ENCODE data around the gene FEZ2. TPM values are rescaled to one million over a fixed set of nuclear protein-coding genes. Genes with fewer than 3 reads are reported as not detected.

Gene FEZ2
- total and polyA plus RNA-seq, 2 of the 13 experiments (the other 11 are each of a cell fraction or from before 2014, with no cell fraction given), result 42.5 to 59.1 TPM

DNA sequence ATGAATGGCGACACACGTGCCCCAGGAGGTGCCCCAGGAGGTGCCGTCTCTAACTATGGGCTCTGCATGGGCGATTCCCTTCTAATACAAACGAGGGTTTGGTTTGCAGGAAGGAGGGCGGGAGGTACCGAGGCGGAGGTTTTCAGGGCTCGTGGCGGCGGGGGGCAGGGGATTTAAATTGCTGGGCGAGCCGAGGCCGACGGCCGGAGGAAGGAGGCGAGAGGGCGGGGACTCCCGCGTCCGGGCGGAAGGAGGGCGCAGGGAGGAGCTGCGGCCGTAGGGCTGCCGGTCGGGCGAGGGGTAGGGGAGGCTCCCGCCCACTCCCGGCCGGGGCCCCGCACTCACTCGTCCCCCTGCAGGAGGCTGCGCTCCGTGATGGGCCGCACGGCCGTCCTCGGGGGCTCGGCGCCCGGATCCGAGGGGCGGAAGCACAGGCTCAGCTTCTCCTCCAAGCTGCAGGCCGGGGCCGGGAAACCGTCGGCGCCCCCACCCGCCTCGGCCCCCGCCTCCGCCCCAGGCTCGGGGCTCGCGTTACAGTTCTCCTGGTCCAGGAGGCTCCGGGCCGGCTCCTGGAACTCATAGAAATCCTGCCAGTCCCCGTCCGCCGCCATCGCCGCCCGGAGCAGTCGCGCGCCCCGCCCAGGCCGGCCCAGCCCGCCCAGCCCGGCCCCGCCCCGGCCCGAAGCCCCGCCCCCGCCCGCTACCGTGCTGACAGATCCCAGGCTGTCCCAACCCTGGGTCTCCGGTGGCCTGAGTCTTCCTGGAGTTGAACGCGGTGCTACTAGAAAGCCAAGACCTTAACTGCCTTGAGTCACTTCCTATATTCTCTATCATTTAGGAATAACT is at the start of gene FEZ2 (continued):
- TF ChIP-seq RORA (CRISPR knock-in tag; IDR thresholded peaks at IDR 0.05) (no peak), ESRRA (CRISPR knock-in tag; IDR thresholded peaks at IDR 0.05; ENCODE audit: low read depth) (no peak), ZNF83 (CRISPR knock-in tag; IDR thresholded peaks at IDR 0.05; ENCODE audit: borderline replicate concordance) (no peak), NONO (IDR thresholded peaks at IDR 0.05) (no peak), NONO (CRISPR knock-in tag; conservative IDR thresholded peaks at IDR 0.05) (0 out of 2 replicates have a peak, but pooled peaks have one; percentile 39), ZNF256 (CRISPR knock-in tag; conservative IDR thresholded peaks at IDR 0.05) (no peak), ZHX2 (IDR thresholded peaks at IDR 0.05; ENCODE audit: low read depth) (no peak), ZHX2 (CRISPR knock-in tag; IDR thresholded peaks at IDR 0.05; ENCODE audit: borderline replicate concordance) (no peak), EEA1 (CRISPR knock-in tag; IDR thresholded peaks at IDR 0.05; ENCODE audit: borderline replicate concordance) (peak; percentile 28; the same call in 1 of the 2 replicates), FOXC1 (CRISPR knock-in tag; IDR thresholded peaks at IDR 0.05; ENCODE audit: borderline replicate concordance) (no peak), ZKSCAN8 (CRISPR knock-in tag; IDR thresholded peaks at IDR 0.05; ENCODE audit: borderline replicate concordance) (peak; percentile 99), TAF1 (CRISPR knock-in tag; IDR thresholded peaks at IDR 0.05) (peak; percentile 73), ZBTB46 (CRISPR knock-in tag; IDR thresholded peaks at IDR 0.05; ENCODE audit: borderline replicate concordance) (no peak), ELF3 (CRISPR knock-in tag; IDR thresholded peaks at IDR 0.05) (peak; percentile 66), XRCC5 (optimal IDR thresholded peaks at IDR 0.05; ENCODE audit: low read length) (peak; percentile 51), POGZ (CRISPR knock-in tag; IDR thresholded peaks at IDR 0.05) (peak; percentile 88)
- TF ChIP-seq, protein P1, sequence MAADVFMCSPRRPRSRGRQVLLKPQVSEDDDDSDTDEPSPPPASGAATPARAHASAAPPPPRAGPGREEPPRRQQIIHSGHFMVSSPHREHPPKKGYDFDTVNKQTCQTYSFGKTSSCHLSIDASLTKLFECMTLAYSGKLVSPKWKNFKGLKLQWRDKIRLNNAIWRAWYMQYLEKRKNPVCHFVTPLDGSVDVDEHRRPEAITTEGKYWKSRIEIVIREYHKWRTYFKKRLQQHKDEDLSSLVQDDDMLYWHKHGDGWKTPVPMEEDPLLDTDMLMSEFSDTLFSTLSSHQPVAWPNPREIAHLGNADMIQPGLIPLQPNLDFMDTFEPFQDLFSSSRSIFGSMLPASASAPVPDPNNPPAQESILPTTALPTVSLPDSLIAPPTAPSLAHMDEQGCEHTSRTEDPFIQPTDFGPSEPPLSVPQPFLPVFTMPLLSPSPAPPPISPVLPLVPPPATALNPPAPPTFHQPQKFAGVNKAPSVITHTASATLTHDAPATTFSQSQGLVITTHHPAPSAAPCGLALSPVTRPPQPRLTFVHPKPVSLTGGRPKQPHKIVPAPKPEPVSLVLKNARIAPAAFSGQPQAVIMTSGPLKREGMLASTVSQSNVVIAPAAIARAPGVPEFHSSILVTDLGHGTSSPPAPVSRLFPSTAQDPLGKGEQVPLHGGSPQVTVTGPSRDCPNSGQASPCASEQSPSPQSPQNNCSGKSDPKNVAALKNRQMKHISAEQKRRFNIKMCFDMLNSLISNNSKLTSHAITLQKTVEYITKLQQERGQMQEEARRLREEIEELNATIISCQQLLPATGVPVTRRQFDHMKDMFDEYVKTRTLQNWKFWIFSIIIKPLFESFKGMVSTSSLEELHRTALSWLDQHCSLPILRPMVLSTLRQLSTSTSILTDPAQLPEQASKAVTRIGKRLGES (CRISPR knock-in tag; IDR thresholded peaks at IDR 0.05; ENCODE audit: borderline replicate concordance), result no peak
